NCI-H774 (cell line): ENCODE data around the gene MAP3K4.
"Not testable (repeated sequence)": the region's sequence is repeated elsewhere in the genome, so short reads cannot be mapped to it uniquely, and the experiment has no call there.

ENCODE experiments used
- DNase-seq: peaks from one replicate; lab custom pipeline; 2025; lab: John Stamatoyannopoulos, UW

Gene MAP3K4

DNA sequence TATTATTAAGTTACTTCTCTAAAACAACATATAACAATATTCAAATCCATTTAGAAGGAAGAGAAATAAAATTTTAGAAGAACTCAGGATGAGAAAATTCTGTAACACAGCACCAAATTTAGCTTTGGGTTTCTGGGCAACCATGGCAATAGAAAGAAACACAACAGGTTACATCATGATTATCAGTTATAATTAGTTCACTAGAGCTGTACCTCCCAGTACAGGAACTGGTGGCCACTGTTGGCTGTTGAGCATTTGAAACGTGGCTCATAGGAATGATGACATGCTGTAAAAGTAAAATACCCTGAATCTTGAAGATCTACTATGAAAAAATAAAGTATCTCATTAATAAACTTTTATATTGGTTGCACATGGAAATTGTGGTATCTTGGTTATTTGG is 23.7 kb upstream of the MAP3K4 start:
- no peak for DNase-seq

DNA sequence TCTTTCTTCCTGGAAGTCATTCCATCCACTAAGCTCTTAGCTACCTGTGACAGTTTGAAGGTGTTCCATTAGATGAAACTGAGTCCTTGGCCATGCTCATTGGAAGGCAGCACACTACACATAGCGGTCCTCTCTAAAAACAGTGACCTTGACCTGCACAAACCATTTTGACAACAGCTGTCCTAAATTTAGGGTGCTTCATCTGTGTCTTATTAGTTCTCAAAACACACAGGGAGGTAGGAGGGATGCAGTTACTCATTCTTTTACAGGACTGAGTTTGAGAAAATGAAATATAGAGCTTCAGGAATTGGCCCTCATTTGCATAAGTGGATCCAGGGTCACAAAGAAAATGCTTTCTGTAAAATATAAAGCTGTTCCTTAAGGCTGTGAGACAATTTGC is 20.4 kb upstream of the MAP3K4 start:
- DNase-seq: no peak

DNA sequence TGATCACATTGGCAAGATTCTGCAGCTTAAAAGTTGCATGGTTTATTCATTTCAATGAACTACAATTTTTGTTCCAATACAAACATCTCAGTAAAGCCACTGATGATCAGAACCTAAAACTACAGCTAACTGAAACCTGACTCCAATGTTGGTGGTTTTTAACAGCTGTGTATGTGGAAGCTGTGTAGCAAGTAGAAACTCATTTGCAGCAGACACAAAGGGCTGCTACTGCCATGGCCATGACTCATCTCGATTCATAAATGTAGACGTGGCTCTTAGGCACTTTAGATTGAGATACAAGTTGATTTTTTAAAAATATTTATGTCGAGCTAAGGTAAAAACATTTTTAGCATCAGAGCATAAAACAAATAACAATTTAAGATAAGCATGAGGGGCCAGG is 19.5 kb upstream of the MAP3K4 start:
- DNase-seq: no peak

DNA sequence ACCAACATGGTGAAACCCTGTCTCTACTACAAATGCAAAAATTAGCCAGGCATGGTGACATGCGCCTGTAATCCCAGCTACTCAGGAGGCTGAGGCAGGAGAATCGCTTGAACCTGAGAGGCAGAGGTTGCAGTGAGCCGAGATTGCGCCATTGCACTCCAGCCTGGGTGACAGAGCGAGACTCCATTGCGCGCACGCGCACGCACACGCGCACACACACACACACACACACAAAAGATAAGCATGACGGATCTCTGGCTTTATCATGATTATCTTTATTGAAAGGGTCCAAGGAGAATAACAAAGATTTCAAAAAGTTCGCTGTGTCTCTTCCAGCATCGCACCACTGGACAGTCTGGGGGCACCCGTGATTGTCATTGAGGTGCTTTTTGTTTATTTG is 19.0 kb upstream of the MAP3K4 start:
- not testable (repeated sequence) for DNase-seq

DNA sequence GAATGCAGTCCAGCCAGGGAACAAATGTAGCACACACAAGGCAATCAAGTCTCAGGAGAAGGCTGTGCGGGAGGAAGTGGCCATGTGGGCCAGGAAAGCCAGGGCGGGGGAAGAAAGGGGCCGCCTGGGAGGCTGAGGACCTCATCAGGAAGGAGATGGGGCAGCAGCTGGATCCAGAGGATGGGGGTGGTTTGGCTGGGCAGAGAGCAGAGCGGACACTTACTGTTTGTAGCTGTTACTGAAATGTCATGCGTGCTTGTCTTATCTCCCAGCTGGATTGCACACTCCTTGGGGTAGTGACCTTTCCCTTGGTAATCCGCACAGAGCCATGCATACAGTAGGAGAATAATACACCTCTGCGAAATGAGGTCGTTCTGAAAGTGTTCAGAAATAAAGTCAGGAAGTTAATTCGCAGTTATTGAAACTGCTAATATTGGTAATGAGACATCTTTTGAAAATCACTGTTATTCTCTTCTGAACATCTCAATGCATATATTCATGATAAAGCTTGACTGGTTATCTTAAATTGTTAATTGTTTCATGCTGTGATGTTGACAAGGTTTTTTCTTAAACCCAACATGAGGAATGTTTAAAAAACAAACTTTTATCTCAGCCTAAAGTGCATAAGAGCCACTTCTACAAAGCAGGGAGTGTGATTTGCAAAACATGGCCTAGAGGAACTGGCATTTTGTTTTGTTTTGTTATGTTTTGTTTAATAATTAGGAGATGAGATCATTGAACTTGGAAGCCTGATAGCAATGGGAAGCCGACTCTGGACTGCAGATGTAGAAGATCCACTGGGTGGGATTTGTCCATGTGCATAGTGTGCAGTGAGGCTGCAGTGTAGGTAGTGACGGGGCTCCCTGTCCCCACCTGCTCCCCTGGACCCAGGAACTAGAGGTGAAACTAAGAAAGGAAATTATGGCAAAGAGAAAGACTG is 18.0 kb upstream of the MAP3K4 start:
- no peak for DNase-seq

DNA sequence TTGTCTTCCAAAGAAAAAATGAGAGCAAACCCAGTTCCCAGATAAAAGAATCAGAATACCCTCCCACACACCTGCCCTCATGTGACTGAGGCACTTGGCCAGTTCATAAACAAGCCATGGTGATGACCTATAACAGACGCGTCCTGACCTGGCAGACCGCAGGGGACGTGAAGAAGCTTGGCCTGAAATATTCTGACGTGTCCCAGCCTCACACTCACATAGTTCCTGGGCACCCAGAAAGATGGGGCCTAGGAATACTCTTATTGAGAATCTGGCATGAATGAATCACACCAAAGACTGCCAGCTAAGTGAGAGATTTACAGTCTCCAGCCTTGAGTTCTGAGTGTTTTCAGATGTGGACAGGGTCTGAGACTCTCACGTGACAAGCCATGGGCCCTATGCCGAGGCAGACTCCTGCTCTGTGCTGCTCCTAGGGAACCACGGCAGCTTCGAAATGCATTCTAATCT is 17.2 kb upstream of the MAP3K4 start:
- DNase-seq: no peak

DNA sequence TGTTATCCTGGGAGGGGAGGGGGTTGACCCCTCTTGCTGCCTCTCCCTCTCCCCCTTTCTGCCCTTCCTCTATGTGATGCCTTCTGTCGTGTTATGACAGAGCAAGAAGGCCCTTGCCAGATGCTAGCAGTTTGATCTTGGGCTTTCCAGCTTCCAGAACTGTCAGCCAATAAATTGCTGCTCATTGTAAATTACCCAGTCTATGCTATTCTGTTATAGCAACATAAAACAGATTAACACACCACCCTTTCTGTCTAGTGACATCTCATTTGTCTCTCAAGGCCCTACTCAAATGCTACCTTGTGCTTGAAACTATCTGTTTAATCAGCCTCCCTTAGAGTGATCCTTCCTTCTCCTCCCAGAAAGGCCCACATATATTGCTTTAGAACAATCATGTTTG is 16.4 kb upstream of the MAP3K4 start:
- no peak for DNase-seq

DNA sequence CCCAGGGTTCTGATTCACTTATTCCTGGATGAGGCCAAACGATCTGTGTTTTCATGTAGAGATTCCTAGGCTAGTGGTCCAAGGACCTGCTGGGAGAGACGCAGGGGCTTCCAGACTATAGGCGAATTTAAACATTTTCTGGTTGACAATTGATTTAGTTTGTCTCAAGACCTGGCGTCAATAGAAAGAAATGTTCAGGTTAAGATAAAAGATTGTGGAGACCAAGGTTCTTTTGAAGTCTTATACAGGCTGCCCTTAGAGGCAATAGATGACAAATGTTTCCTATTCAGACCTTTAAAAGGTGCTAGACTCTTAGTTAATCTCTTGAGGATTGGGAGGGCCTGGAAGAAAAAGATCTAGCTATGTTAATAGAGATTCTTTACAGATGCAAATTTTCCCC is 15.6 kb upstream of the MAP3K4 start:
- DNase-seq: not testable (repeated sequence)

DNA sequence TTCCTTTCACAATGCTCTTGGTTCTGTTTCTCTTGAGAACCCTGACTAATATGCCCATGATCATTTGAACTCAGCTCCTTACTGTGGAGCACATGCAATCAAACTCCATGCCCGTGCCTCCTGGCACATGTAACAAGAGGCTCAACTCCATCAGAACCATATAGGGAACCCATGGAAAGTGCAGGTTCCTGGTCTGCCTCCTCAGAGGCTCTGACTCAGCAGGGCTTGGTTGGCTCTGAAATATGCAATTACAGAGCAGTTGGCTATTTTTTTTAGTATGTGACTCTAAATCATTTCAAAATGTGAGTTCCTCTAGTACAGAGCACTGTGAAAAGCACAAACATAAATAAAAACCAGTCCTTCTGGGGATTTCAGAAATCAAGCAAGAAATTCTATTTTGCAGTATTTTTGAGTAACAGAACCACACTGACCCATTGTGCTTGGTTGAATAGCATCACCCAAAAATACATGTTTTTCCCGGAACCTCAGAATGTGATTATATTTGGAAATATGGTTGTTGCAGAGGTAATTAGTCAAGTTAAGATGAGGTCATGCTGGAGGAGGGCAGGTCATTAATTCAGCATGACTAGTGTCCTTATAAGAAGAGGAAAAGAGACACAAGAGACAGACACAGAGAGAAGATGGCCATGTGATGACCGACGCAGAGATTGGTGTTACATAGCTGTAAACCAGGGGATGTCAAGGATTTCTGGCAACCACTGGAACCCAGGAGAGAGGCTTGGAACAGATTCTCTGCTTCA is 13.2 kb upstream of the MAP3K4 start:
- DNase-seq: no peak

DNA sequence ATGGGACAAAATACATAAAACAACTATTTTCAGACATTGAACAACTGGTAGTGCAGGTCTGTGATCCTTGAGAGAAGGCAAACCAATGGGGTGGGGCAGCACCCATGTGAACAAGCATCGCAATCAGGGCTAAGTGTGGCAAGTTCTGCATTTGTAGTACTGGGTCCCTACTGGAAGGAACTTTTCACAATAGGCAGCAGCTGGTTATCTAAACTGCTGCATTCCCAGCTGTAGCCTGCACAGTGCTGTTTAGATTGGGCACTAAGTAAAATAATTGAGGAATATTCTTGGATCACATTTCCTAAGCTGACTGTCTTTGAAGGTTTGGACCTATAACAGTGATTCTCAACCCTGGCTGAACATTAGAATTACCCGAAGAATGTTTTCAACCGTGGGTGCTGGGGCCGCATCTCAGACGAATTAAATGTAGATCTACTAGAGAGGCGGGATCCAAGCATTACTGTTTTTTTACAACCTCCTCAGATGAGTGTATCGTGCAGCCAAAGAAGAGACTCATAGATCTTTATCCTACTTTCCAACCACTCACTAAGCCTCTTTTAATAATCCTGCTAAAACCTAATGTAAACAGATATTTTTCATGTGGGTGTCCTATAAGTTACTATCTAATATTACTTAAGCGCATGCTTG is 12.4 kb upstream of the MAP3K4 start:
- no peak for DNase-seq

DNA sequence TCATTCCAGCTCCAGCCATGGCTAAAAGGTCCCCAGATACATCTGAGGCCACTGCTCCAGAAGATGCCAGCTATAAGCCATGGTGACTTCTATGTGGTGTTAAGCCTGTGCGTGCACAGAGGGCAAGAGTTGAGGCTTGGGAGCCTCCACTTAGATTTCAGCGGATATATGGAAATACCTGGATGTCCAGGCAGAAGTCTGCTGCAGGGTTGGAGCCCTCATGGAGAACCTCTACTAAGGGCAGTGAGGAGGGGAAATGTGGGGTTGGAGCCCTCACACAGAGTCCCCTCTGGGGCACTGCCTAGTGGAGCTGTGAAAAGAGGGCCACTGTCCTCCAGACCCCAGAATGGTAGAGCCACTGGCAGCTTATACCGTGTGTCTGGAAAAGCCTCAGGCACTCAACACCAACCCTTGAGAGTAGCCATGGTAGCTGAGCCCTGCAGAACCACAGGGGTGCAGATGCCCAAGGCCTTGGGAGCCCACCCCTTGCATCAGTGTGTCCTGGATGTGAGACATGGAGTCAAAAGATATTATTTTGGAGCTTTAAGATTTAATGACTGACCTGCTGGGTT is 8.1 kb upstream of the MAP3K4 start:
- DNase-seq: not testable (repeated sequence)

DNA sequence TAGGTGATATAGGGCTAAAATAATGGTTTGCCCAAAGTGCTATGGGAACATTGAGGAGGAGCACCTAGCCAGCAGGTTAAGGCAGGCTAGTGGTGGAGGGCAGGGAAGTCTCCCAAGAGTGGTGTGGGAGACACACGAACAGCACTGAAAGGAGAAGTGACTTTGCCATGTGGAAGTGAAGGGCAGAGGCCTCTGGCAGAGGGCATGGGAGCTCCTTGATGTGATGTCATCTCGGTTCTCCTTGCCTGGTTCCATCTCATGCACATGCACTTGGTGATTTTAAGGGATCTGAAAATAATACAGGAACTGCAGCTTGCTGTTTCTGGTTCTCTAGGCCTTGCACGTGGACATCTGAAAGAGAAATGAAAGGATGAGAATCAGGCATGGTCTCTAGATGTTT is 4.7 kb upstream of the MAP3K4 start:
- no peak for DNase-seq

DNA sequence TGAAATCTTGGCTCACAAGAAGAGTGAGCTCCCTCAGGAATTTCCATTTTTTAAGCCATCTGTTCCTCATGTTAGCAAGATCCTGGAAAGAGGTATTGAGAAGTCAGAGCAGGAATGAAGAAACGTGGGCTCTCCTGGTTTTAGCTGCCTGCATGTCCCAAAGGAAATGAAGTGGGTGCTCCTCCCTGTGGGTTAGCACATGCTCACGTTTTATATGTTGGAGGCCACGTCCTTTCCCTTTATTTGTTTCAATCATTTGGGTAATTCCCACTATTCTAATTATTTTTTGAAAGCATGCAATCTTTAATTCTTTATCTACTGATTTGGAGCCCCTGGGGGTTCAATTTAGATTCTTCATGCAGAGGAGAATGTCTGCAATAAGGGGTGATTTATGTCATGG is 4.3 kb upstream of the MAP3K4 start:
- DNase-seq: no peak

DNA sequence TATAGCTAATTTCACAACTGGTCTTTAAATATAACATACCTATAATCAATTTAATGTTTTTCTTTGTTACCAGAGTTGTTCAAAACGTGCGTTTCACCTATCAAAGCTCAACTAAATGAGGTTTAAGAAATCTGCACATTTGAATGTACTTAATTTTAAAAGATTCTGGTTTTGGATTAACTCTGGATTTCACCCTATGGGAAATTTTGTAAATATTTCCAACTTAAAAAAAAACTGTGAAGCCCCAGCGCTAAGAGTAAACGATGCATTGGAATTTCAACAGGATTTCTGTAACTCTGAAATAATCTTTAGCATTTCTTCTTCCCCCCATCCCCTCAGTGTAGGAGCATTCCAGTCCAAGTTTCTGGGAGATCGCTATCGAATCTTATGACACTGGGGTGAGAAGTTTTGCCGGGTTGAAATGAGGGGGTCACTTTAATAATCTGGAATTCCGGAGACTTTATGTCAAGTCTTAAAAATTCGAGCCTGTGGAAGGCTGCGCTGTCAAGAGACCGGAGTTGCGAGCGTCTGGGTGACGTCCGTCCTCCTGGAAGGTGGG is 643 bp upstream of the MAP3K4 start:
- no peak for DNase-seq

DNA sequence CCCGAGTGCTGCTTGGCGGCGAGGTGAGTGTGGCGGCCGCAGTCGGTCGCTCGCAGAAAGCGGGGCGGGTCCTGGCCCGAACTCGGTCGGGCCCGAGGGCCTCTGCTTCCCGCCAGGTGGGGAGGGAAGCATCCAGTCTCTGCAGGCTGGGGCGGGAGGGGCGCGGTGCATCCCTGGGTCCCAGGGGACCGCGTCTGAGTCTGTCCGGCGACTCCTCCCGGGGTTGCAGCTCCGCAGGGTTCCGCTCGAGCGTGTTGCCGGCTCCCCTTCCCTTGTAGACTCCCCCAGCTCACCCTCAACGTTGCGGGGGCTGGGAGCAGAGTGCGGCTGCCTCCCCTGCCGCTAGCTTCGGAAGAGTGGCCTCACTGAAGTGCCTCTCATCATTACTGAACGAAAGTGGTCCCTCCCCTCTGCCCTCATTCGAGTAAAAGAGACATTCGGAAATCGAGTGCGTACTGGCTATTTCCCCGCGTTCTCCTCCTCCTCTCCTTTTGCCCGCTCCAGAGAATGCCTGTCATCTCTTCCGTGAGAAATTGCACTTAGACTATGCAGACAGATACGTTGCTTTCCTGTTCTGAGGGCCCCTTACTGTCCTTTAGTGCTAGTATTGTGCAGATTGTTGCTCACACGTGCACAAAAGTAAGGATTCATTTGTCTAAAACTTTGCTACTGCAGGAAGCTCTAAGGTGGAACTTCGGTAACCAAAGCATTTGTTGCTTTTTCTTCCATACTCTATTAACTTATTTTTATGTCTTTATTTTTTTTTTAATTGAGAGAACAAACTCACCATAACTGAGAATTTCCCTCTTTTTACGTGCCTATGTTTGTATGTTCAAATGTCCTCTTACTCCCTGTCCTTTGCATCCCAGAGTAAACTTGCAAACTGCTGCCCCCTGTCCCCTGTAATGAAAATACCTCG is 751 bp downstream of the MAP3K4 start:
- peak; percentile 43 for DNase-seq

DNA sequence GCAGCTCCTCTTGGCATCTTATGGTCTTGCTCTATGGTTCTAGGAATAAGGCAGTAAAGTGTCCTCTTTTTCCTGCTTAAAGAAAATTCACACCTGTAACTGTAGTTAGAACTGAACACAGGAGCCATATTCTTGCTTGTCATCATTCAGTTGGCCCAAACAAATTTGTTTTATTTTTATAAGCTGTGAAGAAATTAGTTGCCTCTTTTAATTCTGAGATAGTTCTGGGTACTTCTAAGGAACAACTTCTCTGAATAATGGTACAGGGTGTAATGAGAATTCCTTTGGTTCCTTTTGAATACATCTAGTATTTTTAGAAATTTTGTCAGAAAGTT is 1.4 kb downstream of the MAP3K4 start:
- no peak for DNase-seq

DNA sequence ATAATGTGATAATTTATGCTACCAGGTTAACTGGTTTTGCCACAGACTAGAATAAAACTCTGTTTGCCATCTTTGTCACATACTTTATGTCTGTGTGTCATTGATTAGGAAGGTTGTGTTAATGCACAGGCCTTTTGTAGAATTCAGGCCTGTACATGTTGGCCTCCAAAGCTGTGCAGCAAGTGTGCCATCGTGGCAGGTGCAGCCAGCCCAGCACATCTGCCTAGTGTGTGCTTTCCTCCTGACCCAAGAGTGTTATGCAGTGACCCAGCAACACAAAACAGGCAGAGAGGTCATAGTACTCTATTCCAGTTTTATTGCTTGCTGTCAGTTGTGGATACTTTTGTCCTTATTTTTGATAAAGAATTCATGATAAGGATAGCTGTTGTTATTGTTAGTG is 3.7 kb downstream of the MAP3K4 start:
- peak; percentile 76 for DNase-seq

DNA sequence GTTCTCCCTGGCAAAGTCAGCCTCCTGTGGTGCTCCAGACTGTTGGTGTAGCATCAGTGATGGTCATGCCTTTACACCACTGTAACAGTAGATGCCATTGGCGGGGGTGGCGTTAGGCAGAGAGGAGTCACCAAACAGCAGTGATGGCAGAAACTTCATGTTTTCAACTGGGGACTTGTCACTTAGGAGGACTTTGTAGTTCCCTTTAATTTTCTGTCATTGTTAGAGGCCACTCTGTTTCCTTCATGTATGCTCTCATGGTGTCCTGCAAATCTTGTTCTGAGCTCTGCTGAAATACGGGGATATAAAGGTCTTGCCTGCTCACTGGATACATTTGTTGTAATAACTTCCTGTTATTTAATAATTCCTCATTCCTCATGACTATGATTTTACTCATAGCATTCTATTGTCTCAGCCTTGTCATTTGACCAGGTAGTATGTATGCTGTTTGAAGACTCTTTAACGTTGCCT is 4.6 kb downstream of the MAP3K4 start:
- no peak for DNase-seq

DNA sequence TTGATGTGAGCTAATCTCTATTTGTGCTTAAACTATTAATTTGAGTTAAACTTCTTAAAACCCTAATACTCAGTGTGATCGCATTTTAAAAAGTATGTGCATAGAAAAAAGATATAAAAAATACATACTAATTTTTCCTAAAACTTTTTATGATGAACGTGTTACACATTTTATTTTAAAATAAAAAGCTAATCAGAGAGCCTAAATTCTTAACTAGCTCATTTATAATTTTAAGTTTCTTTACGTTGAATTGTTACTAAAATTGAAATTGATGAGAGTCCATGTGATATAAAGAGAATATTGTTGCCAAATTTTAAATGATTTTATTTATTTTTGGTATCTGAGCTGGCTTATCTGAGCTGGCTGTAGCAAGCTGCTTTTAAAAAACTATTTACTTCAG is 6.6 kb downstream of the MAP3K4 start:
- no peak for DNase-seq

DNA sequence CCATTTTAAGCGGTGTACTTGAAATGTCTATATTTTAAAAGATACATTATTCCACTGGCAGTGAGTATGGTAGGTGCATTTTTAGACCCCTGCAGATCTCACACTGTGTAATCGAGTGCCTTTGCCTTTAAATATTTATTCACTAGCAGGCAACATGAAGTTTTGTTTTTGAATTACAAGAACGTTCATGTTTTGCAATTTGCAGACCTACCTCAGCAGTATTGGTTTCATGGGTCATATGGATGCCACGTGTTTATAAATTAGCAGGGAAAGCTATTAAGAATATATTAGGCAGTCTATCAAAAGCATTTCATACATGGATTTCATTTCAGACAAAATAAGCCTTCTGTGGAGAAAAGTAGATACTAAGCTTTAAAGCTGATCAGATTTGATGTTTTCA is 7.2 kb downstream of the MAP3K4 start:
- DNase-seq: no peak

DNA sequence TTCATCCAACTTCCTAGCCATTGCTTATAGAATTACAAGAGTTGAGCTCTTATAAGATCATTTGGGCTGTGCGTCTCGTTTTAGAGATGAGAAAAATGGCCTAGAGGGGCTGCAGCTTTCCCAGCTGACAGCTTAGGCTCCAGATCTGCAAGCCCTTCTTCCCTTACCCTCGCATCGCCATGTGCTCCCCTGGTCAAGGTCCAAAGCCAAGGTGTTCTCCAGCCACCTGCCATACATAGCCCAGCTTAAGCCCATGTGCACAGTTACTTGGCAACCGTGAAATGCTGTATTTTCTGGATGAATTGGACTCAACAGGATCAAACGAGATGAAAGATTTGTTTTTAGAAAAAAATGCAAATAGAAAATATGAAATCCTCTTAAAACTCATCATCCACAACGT is 7.9 kb downstream of the MAP3K4 start:
- DNase-seq: no peak
